HEK293T (cell line): ENCODE results near the gene MORC4.

ENCODE experiments used
- BHLHE40 ChIP-seq: fragments of 450-650 bp; IDR thresholded peaks from 2 replicates; pipeline ENCODE4 v1.6.1; 2016; ENCODE audit warnings: mild to moderate bottlenecking, moderate library complexity, borderline replicate concordance
- CTBP1 ChIP-seq: fragments of 450-650 bp; IDR thresholded peaks from 2 replicates; pipeline ENCODE4 v1.6.1; 2016; ENCODE audit warnings: borderline replicate concordance
- ELF4 ChIP-seq: fragments of 450-650 bp; IDR thresholded peaks from 2 replicates; pipeline ENCODE4 v1.6.1; 2017; ENCODE audit warnings: antibody characterized with exemption
- FOXM1 ChIP-seq: fragments of 450-650 bp; IDR thresholded peaks from 2 replicates; pipeline ENCODE4 v1.6.1; 2017; ENCODE audit warnings: mild to moderate bottlenecking, borderline replicate concordance
- HDGF ChIP-seq: fragments of 450-650 bp; IDR thresholded peaks from 2 replicates; pipeline ENCODE4 v1.6.1; 2017; ENCODE audit warnings: antibody characterized with exemption, borderline replicate concordance
- NFRKB ChIP-seq: fragments of 450-650 bp; IDR thresholded peaks from 2 replicates; pipeline ENCODE4 v1.6.1; 2016; ENCODE audit warnings: mild to moderate bottlenecking, moderate library complexity
- SP1 ChIP-seq: fragments of 450-650 bp; IDR thresholded peaks from 2 replicates; pipeline ENCODE4 v1.6.1; 2017
- SUZ12 ChIP-seq: fragments of 450-650 bp; IDR thresholded peaks from 2 replicates; pipeline ENCODE4 v1.6.1; 2016; ENCODE audit warnings: mild to moderate bottlenecking
- TF ChIP-seq, protein P1 (sequence below): fragments of 450-650 bp; IDR thresholded peaks from 2 replicates; pipeline ENCODE4 v1.6.1; 2016

DNA sequence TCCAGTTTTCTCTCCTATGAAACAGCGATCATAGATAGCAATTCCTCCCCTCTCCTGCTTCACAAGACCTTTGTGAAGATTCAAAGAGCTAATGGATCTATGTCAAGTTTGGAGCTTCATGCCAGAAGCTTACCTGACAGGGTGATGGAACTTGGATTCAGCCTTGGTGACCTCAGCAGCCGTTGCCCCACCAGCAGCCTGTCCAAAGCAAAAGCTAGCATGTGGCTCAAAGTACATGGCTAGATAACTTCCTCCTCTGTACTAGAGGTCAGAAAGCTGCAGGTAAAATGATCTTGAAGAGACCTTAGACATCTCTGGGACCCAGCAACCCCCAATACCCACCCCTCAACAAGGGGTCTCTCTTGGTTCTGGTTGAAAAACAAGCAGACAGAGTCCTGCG is 98.7 kb downstream of the MORC4 start:
- TF ChIP-seq FOXM1 (no peak), NFRKB (no peak), SP1 (no peak), BHLHE40 (no peak), SUZ12 (no peak), HDGF (no peak), CTBP1 (no peak), ELF4 (no peak)
- TF ChIP-seq, protein P1, sequence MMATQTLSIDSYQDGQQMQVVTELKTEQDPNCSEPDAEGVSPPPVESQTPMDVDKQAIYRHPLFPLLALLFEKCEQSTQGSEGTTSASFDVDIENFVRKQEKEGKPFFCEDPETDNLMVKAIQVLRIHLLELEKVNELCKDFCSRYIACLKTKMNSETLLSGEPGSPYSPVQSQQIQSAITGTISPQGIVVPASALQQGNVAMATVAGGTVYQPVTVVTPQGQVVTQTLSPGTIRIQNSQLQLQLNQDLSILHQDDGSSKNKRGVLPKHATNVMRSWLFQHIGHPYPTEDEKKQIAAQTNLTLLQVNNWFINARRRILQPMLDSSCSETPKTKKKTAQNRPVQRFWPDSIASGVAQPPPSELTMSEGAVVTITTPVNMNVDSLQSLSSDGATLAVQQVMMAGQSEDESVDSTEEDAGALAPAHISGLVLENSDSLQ = no peak
